ENCODE results near the gene TNFRSF17. TPM values are rescaled to one million over a fixed set of nuclear protein-coding genes. Genes with fewer than 3 reads are reported as not detected.
A peak's percentile ranks its signal among the peaks of the same experiment; 100 is the strongest.
"Not testable (repeated sequence)": the region's sequence is repeated elsewhere in the genome, so short reads cannot be mapped to it uniquely, and the experiment has no call there.

The TNFRSF17 gene
- not detected in 2 replicates for polyA plus RNA-seq (2014; cell fraction: cytosol; rRNA removed)
- not detected in 2 replicates for polyA plus RNA-seq (2014; cell fraction: nucleus; rRNA removed)

GRCh38 chr16:11964761-11965551, at the start of gene TNFRSF17:
Gene TNFRSF17 (plus strand): TSS chr16:11965210. CDS start chr16:11965325, 115 bp downstream.
- DNase-seq (ENCODE audit: low spot score), result no peak

GRCh38 chr16:11915644-11916523, 49.1 kb upstream of the TNFRSF17 start, which contains the start of gene GSPT1:
Gene GSPT1 (minus strand): TSS chr16:11915956. CDS start chr16:11915720, 236 bp downstream.
- DNase-seq (ENCODE audit: low spot score), result peak; percentile 98

- no peak for DNase-seq (ENCODE audit: low spot score)
These were observed 48.3 kb upstream of the TNFRSF17 start for GRCh38 chr16:11916524-11917285.

- not testable (repeated sequence) for DNase-seq (ENCODE audit: low spot score)
These were observed 41.0 kb upstream of the TNFRSF17 start for GRCh38 chr16:11924046-11924445.

- not testable (repeated sequence) for DNase-seq (ENCODE audit: low spot score)
These were observed 37.7 kb upstream of the TNFRSF17 start for GRCh38 chr16:11927350-11927749.

GRCh38 chr16:11941945-11942344, 23.1 kb upstream of the TNFRSF17 start, which contains the start of gene NPIPB2:
Gene NPIPB2 (minus strand): TSS chr16:11942045. CDS start chr16:11942045, 0 bp downstream.
- DNase-seq (ENCODE audit: low spot score), result not testable (repeated sequence)

GRCh38 chr16:11946433-11946832, 18.6 kb upstream of the TNFRSF17 start:
- DNase-seq (ENCODE audit: low spot score), result no peak

GRCh38 chr16:11948819-11949218, 16.2 kb upstream of the TNFRSF17 start:
- no peak for DNase-seq (ENCODE audit: low spot score)

GRCh38 chr16:11949527-11949926, 15.5 kb upstream of the TNFRSF17 start:
- DNase-seq (ENCODE audit: low spot score), result peak; percentile 61

- DNase-seq (ENCODE audit: low spot score), result no peak
These were observed 14.6 kb upstream of the TNFRSF17 start for GRCh38 chr16:11950388-11950787.

- DNase-seq (ENCODE audit: low spot score), result not testable (repeated sequence)
These were observed 11.4 kb upstream of the TNFRSF17 start for GRCh38 chr16:11953576-11953975.

GRCh38 chr16:11955713-11956123, 9.3 kb upstream of the TNFRSF17 start:
- no peak for DNase-seq (ENCODE audit: low spot score)

- no peak for DNase-seq (ENCODE audit: low spot score)
These were observed 8.5 kb upstream of the TNFRSF17 start for GRCh38 chr16:11956558-11956957.

- no peak for DNase-seq (ENCODE audit: low spot score)
These were observed 7.2 kb upstream of the TNFRSF17 start for GRCh38 chr16:11957591-11958395.

- not testable (repeated sequence) for DNase-seq (ENCODE audit: low spot score)
These were observed 2.6 kb upstream of the TNFRSF17 start for GRCh38 chr16:11962457-11962856.

- not testable (repeated sequence) for DNase-seq (ENCODE audit: low spot score)
These were observed 2.0 kb upstream of the TNFRSF17 start for GRCh38 chr16:11962978-11963377.

GRCh38 chr16:11963706-11964105, 1.3 kb upstream of the TNFRSF17 start:
- no peak for DNase-seq (ENCODE audit: low spot score)

- no peak for DNase-seq (ENCODE audit: low spot score)
These were observed 1.2 kb downstream of the TNFRSF17 start for GRCh38 chr16:11966173-11966572.

GRCh38 chr16:11967195-11967911, 2.3 kb downstream of the TNFRSF17 start:
- DNase-seq (ENCODE audit: low spot score), result no peak

GRCh38 chr16:11968577-11968976, 3.6 kb downstream of the TNFRSF17 start:
- DNase-seq (ENCODE audit: low spot score), result no peak
